ENCODE data around the gene GPR176. TPM values are rescaled to one million over a fixed set of nuclear protein-coding genes. Genes with fewer than 3 reads are reported as not detected.
A peak's percentile ranks its signal among the peaks of the same experiment; 100 is the strongest.

GPR176 gene
- total RNA-seq, 1 donor from 2014 or later, result 3.8 TPM

- H3K27ac Mint-ChIP-seq, result peak overlapping the region; percentile 59
- no peak overlapping the region for H3K4me3 Mint-ChIP-seq
- H3K27me3 Mint-ChIP-seq (ENCODE audit: low read depth), result no peaks in the 10 kb centered on the region
- no peak for TF ChIP-seq CTCF (IDR thresholded peaks at IDR 0.05; ENCODE audit: unreplicated experiment)
- H3K4me1 Mint-ChIP-seq, result peaks cover 17% of the 10 kb centered on the region
- peaks cover 15% of the 10 kb centered on the region for H3K9me3 Mint-ChIP-seq
- no peak for DNase-seq (ENCODE audit: low spot score in 2 of 2, unreplicated experiment in 2 of 2)
- peaks cover 44% of the 10 kb centered on the region for H3K36me3 Mint-ChIP-seq
Observed at GRCh38 chr15:39942101-39942752, 22.2 kb upstream of the GPR176 start.

GRCh38 chr15:39939487-39940452, 19.7 kb upstream of the GPR176 start:
- DNase-seq (ENCODE audit: low spot score in 2 of 2, unreplicated experiment in 2 of 2), result no peak
- H3K27me3 Mint-ChIP-seq (ENCODE audit: low read depth), result no peaks in the 10 kb centered on the region
- no peak for TF ChIP-seq CTCF (IDR thresholded peaks at IDR 0.05; ENCODE audit: unreplicated experiment)
- H3K4me3 Mint-ChIP-seq, result no peak overlapping the region
- H3K27ac Mint-ChIP-seq, result no peak overlapping the region
- H3K4me1 Mint-ChIP-seq, result peaks cover 26% of the 10 kb centered on the region
- H3K9me3 Mint-ChIP-seq, result peaks cover 2% of the 10 kb centered on the region
- peaks cover 31% of the 10 kb centered on the region for H3K36me3 Mint-ChIP-seq

GRCh38 chr15:39937696-39938095, 17.6 kb upstream of the GPR176 start:
- DNase-seq (ENCODE audit: low spot score in 2 of 2, unreplicated experiment in 2 of 2), result no peak
- Mint-ChIP-seq H3K36me3 (peaks cover 19% of the 10 kb centered on the region), H3K27me3 (ENCODE audit: low read depth) (no peaks in the 10 kb centered on the region), H3K4me3 (no peak overlapping the region), H3K9me3 (no peaks in the 10 kb centered on the region), H3K27ac (no peak overlapping the region), H3K4me1 (peaks cover 29% of the 10 kb centered on the region)
- no peak for TF ChIP-seq CTCF (IDR thresholded peaks at IDR 0.05; ENCODE audit: unreplicated experiment)

- H3K27ac Mint-ChIP-seq, result no peak overlapping the region
- no peaks in the 10 kb centered on the region for H3K9me3 Mint-ChIP-seq
- no peak for TF ChIP-seq CTCF (IDR thresholded peaks at IDR 0.05; ENCODE audit: unreplicated experiment)
- H3K36me3 Mint-ChIP-seq, result peaks cover 13% of the 10 kb centered on the region
- H3K4me3 Mint-ChIP-seq, result no peak overlapping the region
- peaks cover 24% of the 10 kb centered on the region for H3K4me1 Mint-ChIP-seq
- H3K27me3 Mint-ChIP-seq (ENCODE audit: low read depth), result no peaks in the 10 kb centered on the region
- DNase-seq (ENCODE audit: low spot score in 2 of 2, unreplicated experiment in 2 of 2), result no peak
Observed at GRCh38 chr15:39936681-39937080, 16.6 kb upstream of the GPR176 start.

GRCh38 chr15:39936187-39936586, 16.1 kb upstream of the GPR176 start:
- Mint-ChIP-seq H3K4me3 (no peak overlapping the region), H3K27me3 (ENCODE audit: low read depth) (no peaks in the 10 kb centered on the region), H3K9me3 (no peaks in the 10 kb centered on the region), H3K36me3 (peaks cover 13% of the 10 kb centered on the region), H3K4me1 (peaks cover 24% of the 10 kb centered on the region), H3K27ac (no peak overlapping the region)
- no peak for DNase-seq (ENCODE audit: low spot score in 2 of 2, unreplicated experiment in 2 of 2)
- no peak for TF ChIP-seq CTCF (IDR thresholded peaks at IDR 0.05; ENCODE audit: unreplicated experiment)

Measured in mesothelial cell of epicardium (in vitro differentiated cells).